Measurements from ENCODE around the gene PCDHGA1. TPM values are rescaled to one million over a fixed set of nuclear protein-coding genes. Genes with fewer than 3 reads are reported as not detected.

The PCDHGA1 gene
- total RNA-seq, 4 donors from 2014 or later = 0.12 to 2.2 (median 0.59) TPM

DNA sequence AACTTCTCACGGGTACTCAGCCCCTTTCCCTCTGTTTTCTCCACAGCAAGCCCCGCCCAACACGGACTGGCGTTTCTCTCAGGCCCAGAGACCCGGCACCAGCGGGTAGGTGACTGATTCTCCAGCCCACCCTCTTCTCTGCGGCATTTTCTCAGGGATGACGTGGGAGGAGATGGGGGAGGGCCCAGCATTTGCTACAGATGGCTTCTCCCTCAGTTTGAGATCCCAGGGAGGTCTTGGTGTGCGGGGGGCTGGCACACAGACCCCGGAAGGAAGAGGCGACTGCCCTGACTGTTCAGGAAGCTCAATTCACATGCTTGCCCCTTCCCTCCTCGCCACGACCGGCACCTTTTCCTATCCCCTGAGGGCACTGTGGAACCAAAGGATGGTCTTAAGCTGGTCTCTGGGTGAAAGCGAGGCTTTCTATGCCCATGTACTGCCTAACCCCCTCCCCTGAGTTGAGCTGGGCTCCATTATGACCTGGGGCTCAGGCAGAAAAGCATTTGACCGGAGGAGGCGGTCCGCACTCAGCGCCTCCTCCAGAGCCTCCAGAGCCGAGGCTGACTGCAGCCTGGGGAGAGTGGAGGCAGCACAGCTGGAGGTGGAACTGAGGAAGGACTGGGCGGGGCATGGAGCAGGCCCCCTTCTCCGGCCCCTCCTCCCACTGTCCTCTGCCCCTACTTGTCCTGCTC is 164.6 kb downstream of the PCDHGA1 start:
- ATAC-seq (ENCODE audit: low FRiP score) (no peak), DNase-seq (ENCODE audit: low spot score) (no peak)
- TF ChIP-seq, protein P1, sequence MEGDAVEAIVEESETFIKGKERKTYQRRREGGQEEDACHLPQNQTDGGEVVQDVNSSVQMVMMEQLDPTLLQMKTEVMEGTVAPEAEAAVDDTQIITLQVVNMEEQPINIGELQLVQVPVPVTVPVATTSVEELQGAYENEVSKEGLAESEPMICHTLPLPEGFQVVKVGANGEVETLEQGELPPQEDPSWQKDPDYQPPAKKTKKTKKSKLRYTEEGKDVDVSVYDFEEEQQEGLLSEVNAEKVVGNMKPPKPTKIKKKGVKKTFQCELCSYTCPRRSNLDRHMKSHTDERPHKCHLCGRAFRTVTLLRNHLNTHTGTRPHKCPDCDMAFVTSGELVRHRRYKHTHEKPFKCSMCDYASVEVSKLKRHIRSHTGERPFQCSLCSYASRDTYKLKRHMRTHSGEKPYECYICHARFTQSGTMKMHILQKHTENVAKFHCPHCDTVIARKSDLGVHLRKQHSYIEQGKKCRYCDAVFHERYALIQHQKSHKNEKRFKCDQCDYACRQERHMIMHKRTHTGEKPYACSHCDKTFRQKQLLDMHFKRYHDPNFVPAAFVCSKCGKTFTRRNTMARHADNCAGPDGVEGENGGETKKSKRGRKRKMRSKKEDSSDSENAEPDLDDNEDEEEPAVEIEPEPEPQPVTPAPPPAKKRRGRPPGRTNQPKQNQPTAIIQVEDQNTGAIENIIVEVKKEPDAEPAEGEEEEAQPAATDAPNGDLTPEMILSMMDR (IDR thresholded peaks at IDR 0.05) = no peak

- ATAC-seq (ENCODE audit: low FRiP score) (no peak), DNase-seq (ENCODE audit: low spot score) (no peak)
- TF ChIP-seq, protein P1 (IDR thresholded peaks at IDR 0.05) = no peak
Observed at GRCh38 chr5:141495453-141495811, 165.1 kb downstream of the PCDHGA1 start.

DNA sequence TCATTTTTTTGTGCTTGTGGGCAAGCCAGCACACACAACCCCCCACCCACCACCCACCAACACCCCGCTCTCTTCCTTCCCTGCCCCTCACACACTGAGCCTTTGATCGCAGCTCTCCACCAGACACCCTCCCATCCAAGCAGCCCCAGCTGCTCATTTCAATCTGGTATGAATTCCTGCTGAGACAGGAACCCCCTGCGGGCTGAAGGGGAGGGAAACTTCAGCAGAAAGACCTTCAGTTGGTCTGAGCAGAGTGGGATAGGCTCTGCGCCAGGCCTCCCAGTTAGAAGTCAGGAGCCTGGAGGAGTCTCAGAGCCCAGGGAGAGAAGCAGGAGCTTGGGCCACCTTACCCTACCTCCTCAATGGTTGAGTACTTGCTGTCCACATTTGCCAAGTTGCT is 165.7 kb downstream of the PCDHGA1 start:
- ATAC-seq (ENCODE audit: low FRiP score) (no peak), DNase-seq (ENCODE audit: low spot score) (no peak)
- TF ChIP-seq, protein P1 (IDR thresholded peaks at IDR 0.05) = no peak

GRCh38 chr5:141501761-141502160 is 171.4 kb downstream of the PCDHGA1 start:
- TF ChIP-seq, protein P1 (IDR thresholded peaks at IDR 0.05) = no peak
- ATAC-seq (ENCODE audit: low FRiP score) (no peak), DNase-seq (ENCODE audit: low spot score) (no peak)

DNA sequence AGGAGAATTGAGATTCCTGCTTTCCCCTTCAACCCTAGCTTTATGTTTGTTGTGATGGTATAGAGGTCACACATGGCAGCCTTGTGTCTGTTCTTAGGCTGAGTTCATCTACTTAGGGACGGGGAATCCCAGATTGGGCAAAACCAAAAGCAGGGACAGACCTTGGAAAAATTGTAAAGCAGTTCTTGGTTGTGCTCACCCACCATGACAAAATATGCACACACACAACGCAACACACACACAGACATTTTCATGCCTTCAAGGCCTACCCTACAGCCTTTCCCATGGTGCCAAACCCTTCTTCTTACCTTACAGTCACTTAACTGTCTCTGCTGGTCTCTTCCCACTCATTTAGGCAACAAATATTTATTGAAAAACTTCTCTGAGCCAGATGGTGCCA is 173.4 kb downstream of the PCDHGA1 start:
- ATAC-seq (ENCODE audit: low FRiP score) (no peak), DNase-seq (ENCODE audit: low spot score) (no peak)
- TF ChIP-seq, protein P1 (IDR thresholded peaks at IDR 0.05) = no peak

DNA sequence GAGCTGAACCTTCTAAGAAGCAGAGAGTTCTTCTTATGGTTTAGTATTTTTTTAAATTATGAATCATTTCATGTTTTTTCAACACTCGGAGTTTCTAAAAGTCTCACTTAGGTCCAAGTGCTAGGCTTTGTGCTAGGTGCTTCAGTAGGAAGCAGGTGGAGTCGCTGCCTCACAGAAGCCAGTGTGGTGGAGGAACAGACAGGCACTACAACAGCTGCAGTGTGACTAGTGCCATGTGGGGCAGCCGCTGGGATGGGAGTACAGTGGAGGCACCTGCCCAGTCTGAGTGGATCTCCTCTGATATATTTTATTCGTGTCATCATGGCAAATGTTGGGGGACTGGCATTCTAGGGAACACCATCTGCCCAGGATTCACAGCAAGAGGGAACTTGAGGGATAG is 173.9 kb downstream of the PCDHGA1 start:
- no peak for DNase-seq (ENCODE audit: low spot score)
- no peak for ATAC-seq (ENCODE audit: low FRiP score)
- TF ChIP-seq, protein P1 (IDR thresholded peaks at IDR 0.05) = no peak

- DNase-seq (ENCODE audit: low spot score) (no peak), ATAC-seq (ENCODE audit: low FRiP score) (no peak)
- TF ChIP-seq, protein P1 (IDR thresholded peaks at IDR 0.05) = no peak
Observed at GRCh38 chr5:141506381-141507155, 176.3 kb downstream of the PCDHGA1 start.

All from omental fat pad (tissue), 4 donors.